Skeletal muscle cell (primary cell): Measurements from ENCODE around the gene PPP1R1C.
"Not testable (repeated sequence)": the region's sequence is repeated elsewhere in the genome, so short reads cannot be mapped to it uniquely, and the experiment has no call there.

Source experiments
- DNase-seq: peaks from one replicate; pipeline ENCODE4 v3.0.0-alpha.2; 2010; ENCODE audit warnings: low read depth
- H3K4me3 ChIP-seq: 2 replicates; pipeline ENCODE4 v1.5.1; 2011; ENCODE audit warnings: low read depth, mild to moderate bottlenecking, control low read depth, low read length, moderate library complexity

Gene PPP1R1C

GRCh38 chr2:182004945-182005520 lies 19.4 kb downstream of the PPP1R1C start:
- H3K4me3 ChIP-seq = no peak overlapping the region
- no peak for DNase-seq

GRCh38 chr2:182006595-182007341 lies 21.1 kb downstream of the PPP1R1C start:
- H3K4me3 ChIP-seq = no peak overlapping the region
- DNase-seq = no peak

GRCh38 chr2:182014284-182014683 lies 28.6 kb downstream of the PPP1R1C start:
- no peak overlapping the region for H3K4me3 ChIP-seq
- no peak for DNase-seq

GRCh38 chr2:182015334-182016109 lies 29.9 kb downstream of the PPP1R1C start:
- no peak for DNase-seq
- no peak overlapping the region for H3K4me3 ChIP-seq

GRCh38 chr2:182018218-182018617 lies 32.6 kb downstream of the PPP1R1C start:
- no peak overlapping the region for H3K4me3 ChIP-seq
- DNase-seq = no peak

- no peak overlapping the region for H3K4me3 ChIP-seq
These were observed 34.1 kb downstream of the PPP1R1C start for GRCh38 chr2:182019731-182020130.

GRCh38 chr2:182020286-182021070 lies 34.8 kb downstream of the PPP1R1C start:
- H3K4me3 ChIP-seq = no peak overlapping the region
- DNase-seq = no peak

More at GRCh38 chr2:182019731-182020130, 34.1 kb downstream of the PPP1R1C start:
- DNase-seq = no peak

GRCh38 chr2:182023235-182023634 lies 37.6 kb downstream of the PPP1R1C start:
- no peak overlapping the region for H3K4me3 ChIP-seq
- no peak for DNase-seq

- not testable (repeated sequence) for H3K4me3 ChIP-seq
These were observed 45.2 kb downstream of the PPP1R1C start for GRCh38 chr2:182030875-182031274.

GRCh38 chr2:182031956-182032355 lies 46.3 kb downstream of the PPP1R1C start:
- no peak for DNase-seq
- H3K4me3 ChIP-seq = no peak overlapping the region

More at GRCh38 chr2:182030875-182031274, 45.2 kb downstream of the PPP1R1C start:
- not testable (repeated sequence) for DNase-seq

- no peak overlapping the region for H3K4me3 ChIP-seq
- no peak for DNase-seq
These were observed 47.8 kb downstream of the PPP1R1C start for GRCh38 chr2:182033449-182033848.

GRCh38 chr2:182038576-182038975 lies 52.9 kb downstream of the PPP1R1C start:
- no peak for DNase-seq
- no peak overlapping the region for H3K4me3 ChIP-seq

- no peak overlapping the region for H3K4me3 ChIP-seq
- DNase-seq = no peak
These were observed 57.4 kb downstream of the PPP1R1C start for GRCh38 chr2:182043021-182043420.

- DNase-seq = no peak
- no peak overlapping the region for H3K4me3 ChIP-seq
These were observed 58.2 kb downstream of the PPP1R1C start for GRCh38 chr2:182043861-182044260.

- no peak for DNase-seq
- no peak overlapping the region for H3K4me3 ChIP-seq
These were observed 61.9 kb downstream of the PPP1R1C start for GRCh38 chr2:182047544-182047943.

- no peak overlapping the region for H3K4me3 ChIP-seq
- no peak for DNase-seq
These were observed 62.4 kb downstream of the PPP1R1C start for GRCh38 chr2:182048088-182048487.

GRCh38 chr2:182048621-182049020 lies 63.0 kb downstream of the PPP1R1C start:
- no peak for DNase-seq
- H3K4me3 ChIP-seq = no peak overlapping the region

GRCh38 chr2:182049372-182050148 lies 63.9 kb downstream of the PPP1R1C start:
- DNase-seq = no peak

More at GRCh38 chr2:182049372-182050148, 63.9 kb downstream of the PPP1R1C start:
- H3K4me3 ChIP-seq = no peak overlapping the region
